ENCODE results near the gene NUP62CL.
"Not testable (repeated sequence)": the region's sequence is repeated elsewhere in the genome, so short reads cannot be mapped to it uniquely, and the experiment has no call there.

NUP62CL gene

DNA sequence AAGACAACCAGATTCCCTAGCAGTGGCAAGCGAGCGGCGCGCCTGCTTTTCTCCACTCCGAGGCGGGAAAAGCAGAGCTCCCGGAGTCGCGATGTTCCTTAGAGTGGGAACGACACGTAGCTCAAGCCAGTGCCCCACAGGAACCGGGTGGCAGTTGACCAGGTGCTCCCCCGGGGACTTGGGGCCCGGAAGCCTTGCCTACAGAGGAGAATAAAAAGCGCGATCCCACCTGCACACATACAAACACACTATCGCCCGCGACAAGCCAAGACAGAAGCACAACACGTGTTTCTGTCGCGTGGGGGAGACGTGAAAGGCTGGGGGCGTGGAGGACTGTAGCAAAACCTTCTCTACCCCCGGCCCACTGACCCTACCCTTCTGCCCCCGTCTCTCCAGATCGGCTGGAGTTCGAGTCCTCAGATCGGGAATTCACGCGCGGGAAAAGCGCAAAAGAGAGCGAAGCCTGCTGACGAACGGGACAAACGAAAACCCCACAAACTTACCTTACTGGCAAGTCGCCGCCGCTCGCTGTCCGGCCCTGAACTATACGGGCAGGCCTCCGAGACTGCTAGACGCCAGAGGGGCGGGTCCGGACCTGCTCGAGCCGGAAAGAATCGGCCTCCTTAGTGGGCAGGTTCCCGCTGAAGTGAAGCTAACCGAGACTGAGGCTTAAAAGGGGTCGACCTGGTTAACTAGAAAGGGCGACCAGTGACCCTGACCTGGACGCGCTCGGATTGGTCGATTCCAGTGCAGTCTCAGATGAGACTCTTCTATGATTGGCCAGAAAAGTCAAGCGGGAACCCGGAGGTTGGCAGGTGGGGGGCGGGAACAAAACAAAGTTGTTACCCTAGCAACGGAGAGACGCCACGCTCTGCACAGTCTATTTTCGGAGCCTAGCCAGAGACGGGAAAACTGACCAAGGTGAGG lies at the start of gene NUP62CL, which contains the start of gene DNAAF6:
Gene NUP62CL, minus strand, starts transcription at position 664 of the 927 bp plus-strand sequence. CDS start 31,287 bp downstream, outside the sequence.
Gene DNAAF6, plus strand, starts transcription at position 842 of the 927 bp plus-strand sequence. CDS start 6,265 bp downstream, outside the sequence.
- peak; percentile 39 to 45 for DNase-seq (ENCODE audit: low read depth in 2 of 2)

DNA sequence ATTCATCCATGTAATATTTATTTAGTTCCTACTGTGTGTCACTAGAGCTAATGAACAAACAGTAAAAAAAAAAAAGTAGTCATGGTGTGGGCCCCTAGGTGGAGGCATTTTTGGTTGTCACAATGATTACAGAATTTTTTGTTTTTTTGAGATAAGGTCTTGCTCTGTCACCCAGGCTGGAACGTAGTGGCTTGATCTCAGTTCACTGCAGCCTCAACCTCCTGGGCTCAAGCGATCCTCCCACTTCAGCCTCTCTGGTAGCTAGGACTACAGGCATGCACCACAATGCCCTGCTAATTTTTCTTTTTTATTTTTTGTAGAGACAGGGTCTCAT lies 22.2 kb upstream of the NUP62CL start:
- no peak for DNase-seq (ENCODE audit: low read depth in 2 of 2)

- DNase-seq (ENCODE audit: low read depth in 2 of 2): no peak
These were observed 21.7 kb upstream of the NUP62CL start for GRCh38 chrX:107227780-107228485.

DNA sequence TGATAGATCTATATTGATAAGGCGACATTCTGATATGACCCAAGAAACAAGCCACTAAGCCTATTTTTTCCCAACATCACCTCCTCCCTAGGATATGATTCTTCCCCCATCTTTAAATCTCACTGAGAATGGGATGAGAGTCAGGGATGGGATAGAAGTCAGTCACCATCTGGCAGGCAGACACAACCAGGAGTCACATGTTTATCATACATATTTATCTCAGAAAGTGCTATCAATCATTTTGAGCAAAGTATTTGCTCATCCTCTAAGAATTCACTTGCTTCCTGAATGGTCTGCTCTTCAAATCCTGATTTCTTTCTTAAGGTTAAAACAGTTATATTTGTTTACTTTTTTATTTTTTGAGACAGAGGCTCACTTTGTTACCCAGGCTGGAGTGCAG lies 20.5 kb upstream of the NUP62CL start:
- DNase-seq (ENCODE audit: low read depth in 2 of 2): no peak

- DNase-seq (ENCODE audit: low read depth in 2 of 2): no peak
These were observed 7.2 kb upstream of the NUP62CL start for GRCh38 chrX:107213477-107213876.

DNA sequence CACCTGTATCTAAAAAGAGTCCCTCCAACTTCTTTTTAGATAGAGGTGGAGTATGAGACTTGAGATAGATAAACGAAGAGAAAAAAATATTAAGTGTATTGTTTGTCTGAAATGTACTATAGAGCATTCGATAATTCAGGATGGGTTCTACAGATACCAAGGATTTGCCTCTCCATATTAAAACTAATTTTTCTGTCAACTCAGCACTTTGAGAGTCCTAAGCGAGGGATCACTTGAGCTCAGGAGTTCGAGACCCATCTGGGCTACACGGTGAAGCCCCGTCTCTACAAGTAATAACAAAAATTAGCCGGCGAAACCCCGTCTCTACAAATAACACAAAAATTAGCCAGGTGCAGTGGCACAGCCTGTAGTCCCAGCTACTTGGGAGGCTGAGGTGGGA lies 1.7 kb upstream of the NUP62CL start:
- DNase-seq (ENCODE audit: low read depth in 2 of 2): no peak

DNA sequence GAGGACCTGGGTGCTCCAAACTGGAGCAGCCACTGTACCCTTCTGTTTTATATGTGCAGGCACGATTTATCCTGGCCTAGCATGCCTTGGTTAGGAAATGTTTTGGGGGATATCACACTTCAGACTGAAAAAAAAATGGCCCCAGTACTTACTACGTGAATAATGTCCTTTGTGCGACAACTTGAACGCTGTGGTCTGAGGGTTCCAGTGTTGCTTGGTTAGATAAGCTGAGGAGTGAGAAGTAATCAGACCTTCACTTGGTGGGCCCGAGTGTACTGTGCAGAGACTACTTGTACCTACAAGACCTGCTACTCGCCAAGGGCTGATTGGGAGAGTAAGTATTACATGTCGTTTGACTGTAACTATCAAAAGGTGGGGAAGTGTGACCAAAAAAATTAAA lies 856 bp upstream of the NUP62CL start:
- DNase-seq (ENCODE audit: low read depth in 2 of 2): no peak

- no peak for DNase-seq (ENCODE audit: low read depth in 2 of 2)
These were observed 448 bp upstream of the NUP62CL start for GRCh38 chrX:107206697-107207065.

DNA sequence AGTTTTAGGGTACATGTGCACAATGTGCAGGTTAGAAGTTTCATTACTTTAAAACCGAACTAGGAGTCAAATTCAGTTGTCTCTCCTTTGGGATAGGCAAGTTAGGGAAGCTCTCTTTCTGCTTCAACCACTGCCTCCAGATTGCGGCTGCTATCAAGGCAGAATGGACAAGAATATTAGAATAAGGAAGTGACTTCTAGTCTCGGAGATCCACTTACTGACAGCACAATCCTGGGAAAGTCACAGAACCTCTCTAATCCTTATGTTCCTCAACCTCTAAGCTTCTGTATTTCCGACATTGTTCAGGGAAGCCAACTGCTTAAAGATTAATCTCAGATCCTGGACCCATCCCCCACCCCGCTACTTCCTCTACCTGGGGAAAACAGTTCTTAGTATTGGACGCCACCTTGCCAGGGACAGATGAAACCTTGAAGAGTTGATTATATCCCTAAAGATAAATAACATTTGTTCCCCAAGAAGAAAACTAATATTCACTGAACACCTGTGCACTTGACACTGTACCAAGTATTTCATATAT lies 2.1 kb downstream of the NUP62CL start:
- DNase-seq (ENCODE audit: low read depth in 2 of 2): no peak

GRCh38 chrX:107199491-107199890 lies 6.7 kb downstream of the NUP62CL start:
- DNase-seq (ENCODE audit: low read depth in 2 of 2): no peak

DNA sequence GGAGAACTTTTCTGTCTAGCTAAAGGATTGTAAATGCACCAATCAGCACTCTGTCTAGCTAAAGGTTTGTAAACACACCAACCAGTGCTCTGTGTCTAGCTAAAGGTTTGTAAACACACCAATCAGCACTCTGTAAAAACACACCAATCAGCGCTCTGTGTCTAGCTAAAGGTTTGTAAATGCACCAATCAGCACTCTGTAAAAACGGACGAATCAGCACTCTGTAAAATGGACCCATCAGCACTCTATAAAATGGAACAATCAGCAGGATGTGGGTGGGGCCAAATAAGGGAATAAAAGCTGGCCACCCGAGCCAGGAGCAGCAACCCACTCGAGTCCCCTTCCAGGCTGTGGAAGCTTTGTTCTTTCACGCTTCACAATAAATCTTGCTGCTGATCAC lies 8.2 kb downstream of the NUP62CL start:
- DNase-seq (ENCODE audit: low read depth in 2 of 2): not testable (repeated sequence)

DNA sequence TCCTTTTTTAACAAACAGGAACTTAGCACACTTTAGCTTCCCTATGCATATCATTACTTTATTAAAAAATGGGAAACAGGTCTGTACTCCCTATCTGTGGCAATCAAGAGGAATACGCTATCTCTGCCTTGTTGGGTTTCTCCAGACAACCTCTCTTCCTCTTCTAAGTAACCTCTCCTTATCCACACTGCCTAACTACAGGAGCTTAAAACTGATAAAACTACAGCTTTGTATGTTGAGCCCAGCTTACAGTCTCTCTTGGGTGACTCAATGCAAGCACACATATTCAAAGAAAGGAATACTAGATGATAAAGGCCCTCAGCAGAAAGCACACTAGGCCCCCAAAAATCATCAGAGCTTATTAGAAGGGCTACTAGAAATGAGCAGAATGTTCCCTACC lies 8.9 kb downstream of the NUP62CL start:
- no peak for DNase-seq (ENCODE audit: low read depth in 2 of 2)

GRCh38 chrX:107171369-107172102 lies 34.7 kb downstream of the NUP62CL start:
- DNase-seq (ENCODE audit: low read depth in 2 of 2): no peak

- DNase-seq (ENCODE audit: low read depth in 2 of 2): no peak
These were observed 37.5 kb downstream of the NUP62CL start for GRCh38 chrX:107168712-107169111.

- DNase-seq (ENCODE audit: low read depth in 2 of 2): no peak
These were observed 38.0 kb downstream of the NUP62CL start for GRCh38 chrX:107168257-107168656.

DNA sequence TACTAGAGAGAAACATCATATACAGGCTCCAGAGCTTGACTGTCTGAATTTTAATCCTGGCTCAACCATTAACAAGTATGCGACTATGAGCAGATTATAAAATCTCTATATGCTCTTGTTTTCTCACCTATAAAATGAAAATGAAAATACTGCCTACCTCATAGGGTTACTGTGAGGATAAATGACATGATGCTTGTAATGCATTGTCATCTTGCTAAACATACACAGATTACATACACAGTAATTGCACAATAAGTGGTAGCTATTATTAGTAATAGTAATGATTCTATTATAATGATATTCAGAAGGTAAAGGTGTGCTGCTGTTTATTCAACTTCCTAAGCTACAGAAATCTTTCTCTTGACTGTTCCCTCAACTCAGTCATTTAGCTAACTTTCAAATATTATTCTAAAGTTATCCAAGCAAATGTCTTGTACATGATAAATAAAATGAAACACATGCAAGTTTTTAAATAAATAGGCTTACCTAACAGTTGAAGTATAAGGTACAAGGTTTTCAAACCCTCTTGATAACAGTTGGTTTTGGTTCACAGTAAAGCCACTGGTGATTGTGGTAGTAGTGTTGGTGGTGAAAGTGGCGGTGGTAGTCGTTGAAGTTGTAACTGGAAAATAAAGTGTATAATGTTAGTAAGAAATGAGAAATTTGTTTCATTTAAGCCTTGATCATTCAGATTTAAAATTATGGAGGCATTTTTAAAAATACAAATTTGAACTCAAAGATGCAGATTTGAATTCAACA lies 38.9 kb downstream of the NUP62CL start:
- DNase-seq (ENCODE audit: low read depth in 2 of 2): no peak

DNA sequence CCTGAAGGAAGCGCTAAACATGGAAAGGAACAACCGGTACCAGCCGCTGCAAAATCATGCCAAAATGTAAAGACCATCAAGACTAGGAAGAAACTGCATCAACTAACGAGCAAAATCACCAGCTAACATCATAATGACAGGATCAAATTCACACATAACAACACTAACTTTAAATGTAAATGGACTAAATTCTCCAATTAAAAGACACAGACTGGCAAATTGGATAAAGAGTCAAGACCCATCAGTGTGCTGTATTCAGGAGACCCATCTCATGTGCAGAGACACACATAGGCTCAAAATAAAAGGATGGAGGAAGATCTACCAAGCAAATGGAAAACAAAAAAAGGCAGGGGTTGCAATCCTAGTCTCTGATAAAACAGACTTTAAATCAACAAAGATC lies 48.6 kb downstream of the NUP62CL start:
- DNase-seq (ENCODE audit: low read depth in 2 of 2): not testable (repeated sequence)

GRCh38 chrX:107155621-107156430 lies 50.4 kb downstream of the NUP62CL start:
- DNase-seq (ENCODE audit: low read depth in 2 of 2): not testable (repeated sequence)

DNA sequence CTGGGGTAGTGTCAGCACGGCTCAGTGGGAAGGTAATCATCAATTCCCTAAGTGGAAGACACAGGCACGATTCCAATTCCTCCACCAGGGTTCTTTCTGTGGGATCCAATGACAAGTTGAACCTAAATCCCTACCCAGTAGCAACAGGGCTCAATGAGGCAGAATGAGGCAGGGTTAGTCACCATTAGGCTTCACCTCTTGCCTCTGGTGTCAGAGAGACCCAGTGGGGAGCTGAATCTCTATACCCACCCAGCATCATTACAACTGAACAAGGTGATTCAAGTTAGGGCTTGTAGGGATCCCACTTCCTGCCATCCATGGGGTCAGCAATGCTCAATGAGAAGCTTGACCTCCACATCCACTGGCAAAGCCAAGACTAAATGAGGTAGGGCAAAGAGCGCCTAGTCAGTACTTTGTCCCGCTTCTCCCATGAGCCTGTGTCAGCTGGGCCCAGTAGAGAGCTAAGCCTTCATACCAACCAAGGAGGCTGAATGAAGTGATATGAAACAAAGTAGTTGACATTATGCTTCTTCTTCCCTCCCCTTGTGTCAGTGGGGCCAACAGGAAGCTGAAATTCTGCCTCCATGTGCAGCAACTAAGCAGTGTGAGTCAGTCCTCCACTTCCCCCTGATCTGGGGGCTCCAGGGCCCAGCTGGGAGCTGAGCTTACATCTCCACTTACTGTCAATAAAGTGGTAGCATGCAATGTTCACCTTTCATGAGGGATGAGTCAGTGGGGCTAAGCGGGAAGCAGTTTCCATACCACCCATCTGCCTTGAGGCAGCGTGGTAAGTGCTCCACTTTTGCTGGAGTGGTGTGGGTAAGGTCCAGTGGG lies 51.2 kb downstream of the NUP62CL start:
- DNase-seq (ENCODE audit: low read depth in 2 of 2): no peak
